Activated CD4-positive, alpha-beta T cell treated with anti-CD3 and anti-CD28 coated beads, Interleukin-2, amount 50 U/mL, for 24 hours (primary cell): ENCODE data around the gene FTSJ3.
"Not testable (repeated sequence)": the region's sequence is repeated elsewhere in the genome, so short reads cannot be mapped to it uniquely, and the experiment has no call there.

ENCODE experiments used
- DNase-seq, 2 donors: peaks; one replicate each; pipeline ENCODE4 v3.0.0-alpha.2; 2020; ENCODE audit warnings: low read depth in 1 of 2, low spot score in 1 of 2

The FTSJ3 gene

GRCh38 chr17:63843910-63844677 lies 16.6 kb upstream of the FTSJ3 start:
- DNase-seq: no peak

- DNase-seq: not testable (repeated sequence)
These were observed 16.0 kb upstream of the FTSJ3 start for GRCh38 chr17:63843387-63843888.

- DNase-seq: peak; percentile 97 to 99
These were observed 15.3 kb upstream of the FTSJ3 start, which contains the start of gene SMARCD2 for GRCh38 chr17:63842540-63843386. TSS of gene SMARCD2 (minus strand) at chr17:63842685. CDS start at chr17:63842674, 11 bp downstream.

- peak in 1 of 2 donors; percentile 21 for DNase-seq
These were observed 14.7 kb upstream of the FTSJ3 start for GRCh38 chr17:63842173-63842539.

GRCh38 chr17:63841350-63842172 lies 14.1 kb upstream of the FTSJ3 start:
- DNase-seq: no peak

GRCh38 chr17:63840591-63841349 lies 13.3 kb upstream of the FTSJ3 start:
- DNase-seq: no peak

- no peak for DNase-seq
These were observed 11.2 kb upstream of the FTSJ3 start for GRCh38 chr17:63838631-63839171.

GRCh38 chr17:63837962-63838600 lies 10.6 kb upstream of the FTSJ3 start:
- no peak for DNase-seq

- no peak for DNase-seq
These were observed 10.0 kb upstream of the FTSJ3 start for GRCh38 chr17:63837480-63837879.

GRCh38 chr17:63836811-63837210 lies 9.3 kb upstream of the FTSJ3 start:
- no peak for DNase-seq

GRCh38 chr17:63835167-63835720 lies 7.8 kb upstream of the FTSJ3 start:
- no peak for DNase-seq

GRCh38 chr17:63834431-63835166 lies 7.1 kb upstream of the FTSJ3 start:
- DNase-seq: peak in 1 of 2 donors; percentile 27

- DNase-seq: no peak
These were observed 6.4 kb upstream of the FTSJ3 start for GRCh38 chr17:63833741-63834373.

GRCh38 chr17:63833026-63833740 lies 5.7 kb upstream of the FTSJ3 start:
- DNase-seq: no peak

GRCh38 chr17:63832455-63832854 lies 5.0 kb upstream of the FTSJ3 start:
- DNase-seq: no peak

GRCh38 chr17:63832014-63832413 lies 4.6 kb upstream of the FTSJ3 start:
- DNase-seq: no peak

GRCh38 chr17:63831505-63831904 lies 4.0 kb upstream of the FTSJ3 start:
- no peak for DNase-seq
